ENCODE results near the gene ATXN7L3. TPM values are rescaled to one million over a fixed set of nuclear protein-coding genes. Genes with fewer than 3 reads are reported as not detected.
"Not testable (repeated sequence)": the region's sequence is repeated elsewhere in the genome, so short reads cannot be mapped to it uniquely, and the experiment has no call there.

ATXN7L3 gene

DNA sequence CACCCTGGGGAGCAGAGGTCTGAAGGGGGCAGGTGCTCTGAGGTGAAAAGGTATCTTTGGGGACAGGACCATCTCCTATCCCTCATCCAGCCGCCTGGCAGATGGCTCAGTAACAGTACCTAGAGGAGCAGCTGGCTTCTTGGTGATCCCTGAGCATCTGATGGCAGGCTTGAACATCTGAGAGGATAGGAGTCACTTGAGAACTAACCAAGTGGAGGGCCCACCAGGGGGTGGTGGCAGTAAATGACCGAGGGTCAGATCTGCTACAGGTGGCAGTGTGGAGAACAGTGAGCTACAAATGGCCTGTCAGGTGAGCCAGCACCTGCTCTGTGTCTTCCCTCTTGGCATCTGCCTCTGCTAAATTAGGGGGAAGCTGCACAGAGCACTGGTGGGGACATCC, 44.2 kb downstream of the ATXN7L3 start:
- Histone ChIP-seq H3K4me2 (ENCODE audit: low read length) (no peak overlapping the region), H3K27me3 (ENCODE audit: control insufficient read depth, insufficient read depth, low read length) (no peaks in the 10 kb centered on the region), H3K4me1 (ENCODE audit: control insufficient read depth, insufficient read depth, low read length) (no peaks in the 10 kb centered on the region), H3K36me3 (ENCODE audit: insufficient read depth, low read length) (peaks cover 11% of the 10 kb centered on the region), H3K9me3 (replicated peaks; ENCODE audit: low read length) (no peaks in the 10 kb centered on the region), H3K4me3 (ENCODE audit: low read length) (no peak overlapping the region), H3K9ac (ENCODE audit: low read depth, low read length) (no peak overlapping the region)

DNA sequence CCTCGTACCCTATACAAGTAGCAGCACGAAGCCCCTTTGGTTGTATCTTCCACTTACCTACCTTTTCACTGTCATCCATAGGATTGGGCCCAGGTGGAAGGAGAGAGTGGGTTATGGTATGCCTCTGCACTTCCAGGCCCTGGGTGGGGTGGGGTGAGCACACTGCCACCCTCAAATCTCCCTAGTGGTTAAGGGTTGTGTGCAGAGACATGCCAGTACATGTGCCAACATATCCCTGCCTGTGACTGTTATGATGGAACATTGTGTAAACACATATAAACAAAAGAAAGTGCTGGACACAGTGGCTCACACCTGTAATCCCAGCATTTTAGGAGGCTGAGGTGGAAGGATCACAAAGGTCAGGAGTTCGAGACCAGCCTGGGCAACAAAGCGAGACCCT, 46.8 kb downstream of the ATXN7L3 start:
- H3K36me3 ChIP-seq (ENCODE audit: insufficient read depth, low read length), result peaks cover 23% of the 10 kb centered on the region
- H3K4me3 ChIP-seq (ENCODE audit: low read length), result no peak overlapping the region
- no peaks in the 10 kb centered on the region for H3K4me1 ChIP-seq (ENCODE audit: control insufficient read depth, insufficient read depth, low read length)
- no peaks in the 10 kb centered on the region for H3K9me3 ChIP-seq (replicated peaks; ENCODE audit: low read length)
- no peaks in the 10 kb centered on the region for H3K27me3 ChIP-seq (ENCODE audit: control insufficient read depth, insufficient read depth, low read length)
- no peak overlapping the region for H3K9ac ChIP-seq (ENCODE audit: low read depth, low read length)
- H3K4me2 ChIP-seq (ENCODE audit: low read length), result no peak overlapping the region

DNA sequence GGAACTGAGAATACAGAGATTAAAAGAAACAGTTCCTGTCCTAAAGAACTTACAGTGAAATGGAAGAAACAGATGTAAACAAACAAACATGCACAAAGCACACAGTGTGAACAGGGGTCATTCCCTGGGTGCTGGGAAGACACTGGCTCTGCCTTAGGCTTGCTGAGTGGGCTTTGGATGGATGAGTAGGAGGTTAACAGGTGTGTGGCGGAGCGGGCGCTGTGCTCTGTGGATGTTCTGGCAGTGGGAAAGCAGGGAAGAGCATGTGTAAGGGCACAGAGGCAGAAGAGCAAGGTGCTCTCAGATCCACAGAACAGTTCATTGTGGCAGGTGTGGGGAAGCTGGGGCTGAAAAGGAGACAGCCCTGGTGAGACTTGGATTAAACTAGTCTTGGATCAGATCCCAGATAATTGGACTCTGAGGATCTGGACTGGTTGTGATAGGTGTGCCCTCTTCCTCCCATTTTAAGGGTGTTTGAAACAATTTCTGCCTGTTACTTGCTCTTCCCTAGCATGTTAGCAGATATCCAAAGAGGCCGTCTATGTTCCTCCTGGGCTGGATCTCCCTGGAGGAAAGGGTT, 49.8 kb downstream of the ATXN7L3 start:
- Histone ChIP-seq H3K36me3 (ENCODE audit: insufficient read depth, low read length) (peaks cover 26% of the 10 kb centered on the region), H3K4me2 (ENCODE audit: low read length) (no peak overlapping the region), H3K9me3 (replicated peaks; ENCODE audit: low read length) (no peaks in the 10 kb centered on the region), H3K4me1 (ENCODE audit: control insufficient read depth, insufficient read depth, low read length) (peaks cover 6% of the 10 kb centered on the region), H3K27me3 (ENCODE audit: control insufficient read depth, insufficient read depth, low read length) (no peaks in the 10 kb centered on the region), H3K4me3 (ENCODE audit: low read length) (no peak overlapping the region), H3K9ac (ENCODE audit: low read depth, low read length) (no peak overlapping the region)

DNA sequence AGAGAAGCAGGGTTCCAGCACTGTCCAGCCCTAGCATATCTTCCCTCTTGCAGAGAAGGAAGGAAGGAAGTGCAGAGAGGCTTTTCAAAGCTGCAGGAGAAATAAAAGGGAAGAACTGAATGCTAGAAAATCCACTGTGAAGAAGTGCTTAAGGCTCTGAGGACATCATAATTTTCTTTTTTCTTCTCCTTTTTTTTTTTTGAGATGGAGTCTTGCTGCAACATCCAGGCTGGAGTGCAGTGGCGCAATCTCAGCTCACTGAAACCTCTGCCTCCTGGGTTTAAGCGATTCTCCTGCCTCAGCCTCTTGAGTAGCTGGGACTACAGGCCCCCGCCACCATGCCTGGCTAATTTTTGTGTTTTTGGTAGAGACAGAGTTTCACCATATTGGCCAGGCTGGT, 50.6 kb downstream of the ATXN7L3 start:
- not testable (repeated sequence) for H3K4me3 ChIP-seq (ENCODE audit: low read length); H3K9ac ChIP-seq (ENCODE audit: low read depth, low read length); H3K4me1 ChIP-seq (ENCODE audit: control insufficient read depth, insufficient read depth, low read length); H3K4me2 ChIP-seq (ENCODE audit: low read length); H3K9me3 ChIP-seq (replicated peaks; ENCODE audit: low read length); H3K27me3 ChIP-seq (ENCODE audit: control insufficient read depth, insufficient read depth, low read length)
- peaks cover 26% of the 10 kb centered on the region for H3K36me3 ChIP-seq (ENCODE audit: insufficient read depth, low read length)

DNA sequence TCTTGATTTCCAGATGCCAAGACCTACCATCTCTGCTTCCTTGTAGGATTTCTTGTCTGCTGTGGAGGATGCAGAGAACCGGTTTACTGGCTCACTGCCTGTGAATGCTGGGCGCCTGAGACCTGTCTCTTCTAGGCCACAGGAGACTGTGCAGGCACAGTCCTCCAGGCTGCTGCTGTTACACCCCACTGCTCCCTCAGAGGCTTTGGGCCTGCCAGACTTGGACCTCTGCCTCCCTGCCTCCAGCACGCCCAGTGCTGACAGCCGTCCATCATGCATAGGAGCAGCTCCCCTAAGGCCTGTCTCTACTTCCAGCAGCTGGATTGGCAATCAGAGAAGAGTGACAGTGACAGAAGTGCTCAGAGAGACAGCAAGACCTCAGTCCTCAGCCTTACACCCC, 51.9 kb downstream of the ATXN7L3 start:
- Histone ChIP-seq H3K4me2 (ENCODE audit: low read length) (no peak overlapping the region), H3K4me3 (ENCODE audit: low read length) (no peak overlapping the region), H3K27me3 (ENCODE audit: control insufficient read depth, insufficient read depth, low read length) (no peaks in the 10 kb centered on the region), H3K9me3 (replicated peaks; ENCODE audit: low read length) (no peaks in the 10 kb centered on the region), H3K4me1 (ENCODE audit: control insufficient read depth, insufficient read depth, low read length) (peaks cover 6% of the 10 kb centered on the region), H3K36me3 (ENCODE audit: insufficient read depth, low read length) (peaks cover 23% of the 10 kb centered on the region), H3K9ac (ENCODE audit: low read depth, low read length) (no peak overlapping the region)

DNA sequence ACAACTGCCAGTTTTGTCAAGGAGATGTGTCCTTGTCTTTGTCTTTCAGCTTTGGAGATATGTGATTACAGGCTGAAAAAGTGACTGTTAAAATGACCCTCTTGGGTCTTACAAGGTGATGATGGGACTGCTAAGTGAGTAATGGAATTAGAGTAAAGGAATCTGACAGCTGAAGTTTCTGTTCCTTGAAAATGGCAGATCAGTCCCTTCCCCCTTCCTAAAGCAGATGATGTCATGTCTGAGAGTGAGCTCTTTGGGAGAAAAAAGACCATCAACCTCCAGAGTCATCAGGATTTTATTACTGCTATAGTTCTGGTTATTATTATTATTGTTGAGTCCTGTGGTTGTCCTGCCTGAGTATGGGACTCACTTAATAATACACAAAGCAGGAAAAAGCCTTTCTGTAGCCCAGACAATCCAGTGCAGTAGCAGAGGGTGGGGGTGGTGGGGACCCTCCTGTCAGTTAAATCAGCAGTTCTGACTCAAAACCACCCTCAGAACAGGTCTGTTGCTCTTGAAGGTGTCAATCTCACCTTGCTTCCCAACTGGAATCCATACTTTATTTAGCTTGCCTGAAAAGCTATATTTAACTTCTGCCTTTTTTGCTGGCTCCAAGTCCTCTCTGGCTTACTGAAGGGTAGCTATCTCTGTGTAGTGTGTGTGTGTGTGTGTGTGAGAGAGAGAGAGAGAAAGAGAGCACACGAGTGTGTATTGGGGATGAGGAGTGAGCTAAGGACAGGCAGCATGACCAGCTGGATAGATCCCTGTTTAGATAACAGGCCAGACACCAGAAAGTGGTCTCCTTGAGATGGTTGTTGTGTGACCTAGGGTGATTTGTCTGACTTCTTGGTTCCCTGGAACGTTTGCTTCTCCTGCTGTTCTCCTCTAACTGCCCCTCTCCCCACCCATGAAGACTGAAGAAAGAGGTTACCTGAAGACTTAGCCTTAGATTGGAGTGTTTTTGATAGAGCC, 53.0 kb downstream of the ATXN7L3 start:
- peaks cover 19% of the 10 kb centered on the region for H3K36me3 ChIP-seq (ENCODE audit: insufficient read depth, low read length)
- no peaks in the 10 kb centered on the region for H3K27me3 ChIP-seq (ENCODE audit: control insufficient read depth, insufficient read depth, low read length)
- peaks cover 10% of the 10 kb centered on the region for H3K4me1 ChIP-seq (ENCODE audit: control insufficient read depth, insufficient read depth, low read length)
- H3K4me3 ChIP-seq (ENCODE audit: low read length), result no peak overlapping the region
- H3K9ac ChIP-seq (ENCODE audit: low read depth, low read length), result no peak overlapping the region
- H3K9me3 ChIP-seq (replicated peaks; ENCODE audit: low read length), result no peaks in the 10 kb centered on the region
- H3K4me2 ChIP-seq (ENCODE audit: low read length), result no peak overlapping the region

DNA sequence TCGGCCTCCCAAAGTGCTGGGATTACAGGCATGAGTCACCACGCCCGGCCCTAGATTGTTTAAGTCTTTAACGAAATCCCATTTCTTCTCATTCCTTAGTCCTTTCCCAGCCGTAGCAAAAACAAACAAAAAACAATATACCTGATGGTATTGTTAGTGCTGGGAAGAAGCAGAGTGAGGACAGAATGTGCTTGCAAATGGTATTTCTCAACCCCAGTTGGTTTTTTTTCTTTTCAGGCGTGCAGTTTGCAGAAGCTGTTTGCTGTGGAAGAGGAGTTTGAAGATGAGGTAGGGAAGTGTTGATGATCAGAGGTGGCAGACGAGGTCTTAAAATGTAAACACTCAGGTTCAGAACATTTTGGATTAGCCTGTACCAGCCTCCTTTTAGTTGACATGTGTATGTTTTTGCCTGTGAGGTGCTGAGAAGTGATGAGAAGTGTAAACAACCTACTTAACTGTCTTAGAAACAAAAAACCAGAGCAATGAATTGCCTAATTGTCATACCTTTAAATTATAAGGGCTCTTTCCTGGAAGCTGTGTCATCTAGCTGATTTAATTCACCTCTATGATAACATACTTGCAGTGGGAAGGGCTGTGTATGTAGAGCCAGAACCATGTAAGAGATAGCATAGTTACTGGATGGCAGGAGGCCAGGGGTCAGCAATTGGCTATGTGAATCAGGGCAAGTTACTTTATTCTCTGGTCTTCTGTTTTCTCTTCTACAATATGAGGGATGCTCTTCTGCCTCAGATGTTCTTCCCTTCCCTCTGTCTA, 54.5 kb downstream of the ATXN7L3 start:
- no peak overlapping the region for H3K4me3 ChIP-seq (ENCODE audit: low read length)
- H3K27me3 ChIP-seq (ENCODE audit: control insufficient read depth, insufficient read depth, low read length), result no peaks in the 10 kb centered on the region
- H3K4me1 ChIP-seq (ENCODE audit: control insufficient read depth, insufficient read depth, low read length), result peaks cover 10% of the 10 kb centered on the region
- H3K9ac ChIP-seq (ENCODE audit: low read depth, low read length), result no peak overlapping the region
- peaks cover 19% of the 10 kb centered on the region for H3K36me3 ChIP-seq (ENCODE audit: insufficient read depth, low read length)
- H3K9me3 ChIP-seq (replicated peaks; ENCODE audit: low read length), result no peaks in the 10 kb centered on the region
- H3K4me2 ChIP-seq (ENCODE audit: low read length), result no peak overlapping the region

DNA sequence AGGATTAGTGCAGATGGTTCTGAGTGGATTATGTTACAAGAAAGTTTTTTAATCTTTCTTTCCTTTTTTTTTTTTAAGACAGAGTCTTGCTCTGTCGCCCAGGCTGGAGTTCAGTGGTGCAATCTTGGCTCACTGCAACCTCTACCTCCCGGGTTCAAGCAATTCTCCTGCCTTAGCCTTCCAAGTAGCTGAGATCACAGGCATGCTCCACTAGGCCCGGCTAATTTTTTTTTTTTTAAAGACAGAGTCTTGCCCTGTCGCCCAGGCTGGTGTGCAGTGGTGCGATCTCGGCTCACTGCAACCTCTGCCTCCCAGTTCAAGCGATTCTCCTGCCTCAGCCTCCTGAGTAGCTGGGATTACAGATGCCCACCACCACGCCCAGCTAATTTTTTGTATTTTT, 55.8 kb downstream of the ATXN7L3 start:
- H3K9ac ChIP-seq (ENCODE audit: low read depth, low read length); H3K9me3 ChIP-seq (replicated peaks; ENCODE audit: low read length); H3K27me3 ChIP-seq (ENCODE audit: control insufficient read depth, insufficient read depth, low read length); H3K4me2 ChIP-seq (ENCODE audit: low read length); H3K4me3 ChIP-seq (ENCODE audit: low read length): not testable (repeated sequence)
- peaks cover 14% of the 10 kb centered on the region for H3K36me3 ChIP-seq (ENCODE audit: insufficient read depth, low read length)
- peaks cover 11% of the 10 kb centered on the region for H3K4me1 ChIP-seq (ENCODE audit: control insufficient read depth, insufficient read depth, low read length)

Small RNAs within 50 kb of the gene (small RNA-seq; reads per million reads assigned to genes)
- gene MIR6782, result not detected

Data from skeletal muscle satellite cell (primary cell).